ENCODE measurements around the gene ZCCHC10.

DNA sequence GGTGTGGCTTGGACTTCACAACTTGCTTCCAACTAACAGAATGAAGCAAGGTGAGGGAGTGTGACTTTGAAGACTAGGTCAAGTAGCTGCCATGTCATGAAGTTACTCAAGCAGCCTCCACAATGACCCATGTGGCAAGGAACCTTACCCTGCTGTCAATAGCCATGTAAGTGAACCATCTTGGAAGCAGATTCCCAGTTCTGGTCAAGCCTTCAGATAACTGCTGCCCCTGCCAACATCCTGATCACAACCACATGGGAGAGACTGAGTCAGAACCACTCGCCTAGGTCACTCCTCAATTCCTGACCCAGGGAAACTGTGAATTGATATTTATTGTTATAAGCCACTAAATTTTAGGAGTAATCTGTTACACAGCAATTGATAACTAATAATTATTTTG lies 10.9 kb downstream of the ZCCHC10 start:
- TF ChIP-seq, protein P1, sequence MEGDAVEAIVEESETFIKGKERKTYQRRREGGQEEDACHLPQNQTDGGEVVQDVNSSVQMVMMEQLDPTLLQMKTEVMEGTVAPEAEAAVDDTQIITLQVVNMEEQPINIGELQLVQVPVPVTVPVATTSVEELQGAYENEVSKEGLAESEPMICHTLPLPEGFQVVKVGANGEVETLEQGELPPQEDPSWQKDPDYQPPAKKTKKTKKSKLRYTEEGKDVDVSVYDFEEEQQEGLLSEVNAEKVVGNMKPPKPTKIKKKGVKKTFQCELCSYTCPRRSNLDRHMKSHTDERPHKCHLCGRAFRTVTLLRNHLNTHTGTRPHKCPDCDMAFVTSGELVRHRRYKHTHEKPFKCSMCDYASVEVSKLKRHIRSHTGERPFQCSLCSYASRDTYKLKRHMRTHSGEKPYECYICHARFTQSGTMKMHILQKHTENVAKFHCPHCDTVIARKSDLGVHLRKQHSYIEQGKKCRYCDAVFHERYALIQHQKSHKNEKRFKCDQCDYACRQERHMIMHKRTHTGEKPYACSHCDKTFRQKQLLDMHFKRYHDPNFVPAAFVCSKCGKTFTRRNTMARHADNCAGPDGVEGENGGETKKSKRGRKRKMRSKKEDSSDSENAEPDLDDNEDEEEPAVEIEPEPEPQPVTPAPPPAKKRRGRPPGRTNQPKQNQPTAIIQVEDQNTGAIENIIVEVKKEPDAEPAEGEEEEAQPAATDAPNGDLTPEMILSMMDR (IDR thresholded peaks at IDR 0.05; ENCODE audit: poor library complexity), result no peak
- TF ChIP-seq EZH2phosphoT487 (IDR thresholded peaks at IDR 0.05; ENCODE audit: low read depth, severe bottlenecking, unreplicated experiment) (no peak), EZH2 (IDR thresholded peaks at IDR 0.05; ENCODE audit: borderline replicate concordance) (no peak)

Data from hepatocyte (in vitro differentiated cells).